HEK293T (cell line): ENCODE results near the gene STK39.

ENCODE experiments used
- FOXM1 ChIP-seq: fragments of 450-650 bp; IDR thresholded peaks from 2 replicates; pipeline ENCODE4 v1.6.1; 2017; ENCODE audit warnings: mild to moderate bottlenecking, borderline replicate concordance
- L3MBTL2 ChIP-seq: fragments of 450-650 bp; conservative IDR thresholded peaks from 2 replicates; pipeline ENCODE4 v1.6.1; 2016; ENCODE audit warnings: mild to moderate bottlenecking
- SP1 ChIP-seq: fragments of 450-650 bp; IDR thresholded peaks from 2 replicates; pipeline ENCODE4 v1.6.1; 2017

- TF ChIP-seq SP1 (no peak), L3MBTL2 (no peak), FOXM1 (no peak)
Measured at GRCh38 chr2:168136392-168136977, 110.9 kb downstream of the STK39 start.
